GM19351 (cell line): Measurements from ENCODE around the gene PRKCD.

Experiments
- ATAC-seq: cut with Tn5 transposase; IDR thresholded peaks from one replicate; pipeline ENCODE4 v1.9.1; 2021; ENCODE audit warnings: mild to moderate bottlenecking, moderate library complexity; ENCODE audit not compliant: unreplicated experiment

PRKCD gene

GRCh38 chr3:53160660-53161449 lies at the start of gene PRKCD:
PRKCD (plus strand) TSS chr3:53161209; CDS start chr3:53178423, 17,214 bp downstream.
- ATAC-seq = peak; percentile 47

DNA sequence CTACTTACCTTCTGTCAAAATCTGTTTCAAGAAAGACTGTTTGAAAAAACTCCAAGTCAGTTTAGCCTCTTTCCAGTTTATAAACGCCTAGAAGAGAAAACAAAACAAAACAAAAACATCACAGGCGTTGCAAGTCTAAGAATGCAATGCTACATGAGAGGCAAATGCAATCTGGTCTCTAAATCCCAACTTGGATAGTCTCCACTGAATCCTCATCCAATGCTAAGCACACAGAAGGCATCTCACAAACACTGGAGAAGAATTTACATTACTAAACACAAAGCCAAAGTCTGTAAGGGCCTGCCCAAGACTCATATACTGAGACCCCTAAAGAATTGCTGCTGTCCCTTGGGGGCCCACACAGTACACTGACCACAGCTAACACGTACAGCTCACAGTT lies 49.2 kb upstream of the PRKCD start:
- no peak for ATAC-seq

DNA sequence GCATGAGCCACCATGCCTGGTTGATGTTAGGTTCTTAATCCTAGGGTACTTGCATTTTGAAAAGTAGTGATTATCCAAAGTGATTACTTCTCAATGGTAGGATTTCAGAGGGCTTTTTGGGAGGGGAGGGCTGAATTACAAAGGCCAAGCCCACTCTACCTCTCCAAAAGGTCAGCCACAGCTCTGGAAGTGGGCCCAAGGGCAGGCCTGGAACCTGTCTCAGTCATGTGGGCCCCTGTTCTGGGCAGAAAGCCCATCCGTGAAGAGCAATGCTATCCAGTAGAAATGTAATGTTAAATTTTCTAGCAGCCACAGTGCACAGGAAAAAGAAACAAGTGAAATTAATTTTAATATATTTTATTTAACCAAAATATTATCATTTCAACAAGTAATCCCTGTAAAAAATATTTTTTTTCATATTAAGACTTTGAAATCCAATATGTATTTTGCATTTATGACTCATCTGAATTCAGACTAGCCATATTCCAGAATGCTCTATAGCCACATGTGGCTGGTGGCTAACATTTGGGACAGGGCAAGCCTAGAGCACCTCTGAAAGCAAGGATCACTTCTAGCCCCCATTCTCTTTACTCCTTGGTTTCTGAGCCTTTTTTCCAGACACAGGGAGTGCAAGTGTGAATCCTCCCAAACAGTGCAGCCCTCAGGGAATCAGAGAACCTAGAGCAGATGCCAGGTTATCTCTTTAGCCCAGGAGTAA lies 47.6 kb upstream of the PRKCD start:
- no peak for ATAC-seq

- ATAC-seq = peak; percentile 86
Measured at GRCh38 chr3:53114011-53114400, 47.0 kb upstream of the PRKCD start.

GRCh38 chr3:53114412-53115074 lies 46.5 kb upstream of the PRKCD start:
- ATAC-seq = no peak

DNA sequence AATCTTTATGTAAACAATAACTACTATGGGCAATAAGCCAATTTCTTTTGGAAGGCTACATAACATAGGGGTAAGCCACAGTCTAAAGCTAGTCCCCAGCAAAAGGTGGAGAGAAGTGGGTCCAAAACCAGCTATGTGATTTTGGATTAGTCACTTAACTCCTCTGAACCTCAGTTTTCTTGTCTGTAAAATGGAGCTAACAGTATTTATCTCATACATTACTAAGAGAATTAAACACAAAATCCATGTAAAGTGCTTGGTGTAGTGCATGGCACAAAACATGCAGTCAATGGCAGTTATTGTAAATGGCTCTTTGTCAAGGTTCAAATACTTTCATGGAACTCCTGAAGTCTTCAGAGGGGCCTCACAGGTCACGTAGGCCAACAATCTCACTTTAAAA lies 44.1 kb upstream of the PRKCD start:
- ATAC-seq = no peak

DNA sequence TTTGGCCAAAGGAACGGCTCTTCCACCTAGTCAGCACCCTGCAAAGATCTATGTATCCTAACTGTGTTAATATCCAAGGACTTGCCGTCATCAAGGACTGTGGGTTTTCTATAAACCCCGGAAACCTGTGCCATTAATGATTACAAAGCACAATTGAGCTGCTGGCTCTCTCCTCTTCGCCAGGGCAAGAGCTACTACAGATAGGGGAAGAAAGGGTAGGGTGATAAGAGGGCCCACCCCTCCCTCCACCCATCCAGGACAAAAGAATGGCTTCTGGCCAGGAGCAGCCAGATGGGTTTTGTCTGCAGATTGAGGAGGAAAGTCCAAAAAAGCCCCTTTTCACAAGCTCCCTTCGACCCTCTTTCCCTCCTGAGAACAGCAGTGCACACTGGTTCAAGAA lies 40.7 kb upstream of the PRKCD start:
- no peak for ATAC-seq

GRCh38 chr3:53122255-53122932 lies 38.6 kb upstream of the PRKCD start:
- no peak for ATAC-seq

DNA sequence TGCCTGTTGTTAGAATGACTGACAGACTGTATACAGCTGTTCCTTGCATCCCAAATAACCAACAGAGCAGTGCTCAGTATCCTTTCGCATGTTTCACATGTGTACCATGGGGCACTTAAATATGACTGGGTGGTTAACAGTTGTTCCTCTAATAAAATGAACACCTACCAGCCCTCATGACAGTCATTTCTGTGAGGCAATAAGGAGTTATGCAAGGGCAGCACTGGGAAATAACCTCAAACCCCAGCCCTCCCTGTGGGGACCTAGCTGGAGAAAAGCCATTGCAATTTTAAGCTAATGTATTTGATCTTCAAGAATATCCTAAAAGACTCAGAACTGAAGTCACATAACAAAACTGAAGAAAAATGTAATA lies 38.1 kb upstream of the PRKCD start:
- no peak for ATAC-seq

GRCh38 chr3:53123510-53123909 lies 37.5 kb upstream of the PRKCD start:
- no peak for ATAC-seq

GRCh38 chr3:53123953-53124352 lies 37.1 kb upstream of the PRKCD start:
- ATAC-seq = no peak

DNA sequence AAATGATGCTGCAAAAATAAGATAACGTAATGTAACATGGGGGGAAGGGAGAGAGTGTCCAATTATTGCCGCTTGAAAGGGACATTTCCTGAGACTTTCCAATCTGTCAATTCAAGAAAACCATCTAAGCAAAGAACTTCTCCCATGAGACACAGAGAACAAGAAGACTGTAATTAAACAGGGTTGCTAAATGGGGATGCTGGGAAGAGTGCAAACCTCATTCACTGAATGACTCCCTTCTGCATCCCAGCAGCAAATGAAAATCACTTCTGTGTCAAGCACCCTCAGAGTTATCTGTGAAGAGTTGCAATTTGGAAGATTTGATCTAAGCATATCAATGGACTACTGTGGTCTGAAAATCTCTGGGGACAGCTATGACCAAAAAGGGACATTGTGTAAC lies 34.4 kb upstream of the PRKCD start:
- ATAC-seq = no peak

DNA sequence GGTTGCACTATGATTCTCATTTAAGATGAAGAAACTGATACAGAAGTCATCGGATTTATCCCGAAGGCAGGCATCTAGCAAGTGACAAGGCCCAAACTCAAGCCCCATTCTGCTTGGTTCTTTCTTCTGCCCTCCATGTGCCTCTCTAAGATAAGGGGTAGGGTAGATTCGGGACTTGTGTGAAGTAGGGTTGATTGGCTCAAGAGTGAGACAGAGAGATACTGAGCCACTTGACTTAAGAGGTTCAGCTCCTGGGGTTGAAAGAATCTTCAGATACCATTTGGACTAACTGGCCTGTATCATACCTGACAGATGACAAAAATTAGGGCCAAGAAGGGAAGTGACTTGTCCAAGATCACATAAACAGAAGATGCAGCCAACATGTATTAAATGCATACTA lies 31.7 kb upstream of the PRKCD start:
- no peak for ATAC-seq

DNA sequence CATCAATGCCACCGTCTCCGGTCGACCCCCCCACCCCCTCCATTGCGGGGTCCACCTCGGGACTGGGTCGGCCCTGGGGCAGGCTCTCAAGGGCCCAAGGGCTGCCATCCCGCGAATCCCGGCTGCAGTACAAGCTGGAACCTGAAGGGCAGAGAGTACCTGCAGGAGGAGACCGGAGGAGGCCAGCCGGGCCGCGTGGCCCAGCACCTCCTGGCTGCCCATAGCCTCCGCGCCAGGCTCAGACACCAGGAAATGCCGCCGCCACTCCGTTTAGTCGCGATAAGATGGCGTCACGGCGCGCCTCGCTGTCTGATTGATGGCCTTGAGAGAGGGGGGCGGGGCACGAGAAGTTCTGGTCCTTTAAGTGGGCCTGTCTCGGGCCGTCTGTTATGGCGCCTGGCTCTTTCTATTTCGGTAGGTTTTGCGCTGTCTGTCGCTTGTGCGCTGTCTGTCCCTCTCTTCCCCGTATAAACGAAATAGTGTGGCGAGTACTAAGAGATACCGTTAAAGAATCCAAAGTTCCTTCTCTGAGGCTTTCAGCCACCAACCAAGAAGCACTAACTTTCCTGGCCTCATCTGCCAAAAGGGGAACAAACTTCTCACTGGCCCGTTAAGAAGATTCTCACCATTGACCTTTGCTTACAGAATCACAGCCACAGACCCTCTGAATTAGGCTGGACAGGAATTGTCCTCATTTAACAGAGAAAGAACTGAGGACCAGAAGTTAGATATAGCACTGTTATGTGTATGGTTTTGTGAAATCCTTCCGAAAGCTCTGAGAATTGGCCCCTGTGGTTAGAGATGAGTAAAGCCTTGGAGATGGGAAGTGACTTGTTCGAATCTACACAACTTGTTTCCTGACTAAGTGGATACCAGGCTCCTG lies 30.6 kb upstream of the PRKCD start, which contains the start of gene RFT1:
Gene RFT1 (minus strand): TSS at position 257 of the 883 bp plus-strand sequence. CDS start 35 bp downstream, at position 222.
- ATAC-seq = peak; percentile 87

GRCh38 chr3:53131096-53131495 lies 29.9 kb upstream of the PRKCD start:
- no peak for ATAC-seq

- ATAC-seq = no peak
Measured at GRCh38 chr3:53132347-53132746, 28.7 kb upstream of the PRKCD start.

- peak; percentile 64 for ATAC-seq
Measured at GRCh38 chr3:53134631-53135232, 26.3 kb upstream of the PRKCD start.

DNA sequence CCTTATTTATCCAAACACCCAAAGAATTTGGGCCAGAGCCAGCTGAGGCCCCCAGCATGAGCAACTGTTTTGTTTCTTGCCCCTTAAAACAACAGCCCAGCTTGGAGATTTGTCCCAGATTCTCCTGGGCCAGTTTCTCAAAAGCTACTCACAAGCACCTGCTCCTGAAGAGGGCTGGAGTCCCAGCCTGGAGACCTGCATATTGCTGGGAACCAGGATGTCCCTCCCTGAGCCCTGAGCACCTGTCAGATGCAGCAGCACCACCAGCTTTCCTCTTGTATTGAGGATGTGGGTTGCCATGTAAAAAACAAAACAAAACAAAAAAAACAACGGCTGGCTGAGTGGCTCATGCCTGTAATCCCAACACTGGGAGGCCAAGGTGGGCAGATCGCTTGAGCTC lies 23.8 kb upstream of the PRKCD start:
- ATAC-seq = no peak

GRCh38 chr3:53137835-53138446 lies 23.1 kb upstream of the PRKCD start:
- ATAC-seq = no peak
